ENCODE measurements around the gene ZC3H7B. TPM values are rescaled to one million over a fixed set of nuclear protein-coding genes. Genes with fewer than 3 reads are reported as not detected.

ZC3H7B gene
- total and polyA plus RNA-seq, 2 experiments from 2014 or later, result 5.4 to 54.9 TPM

DNA sequence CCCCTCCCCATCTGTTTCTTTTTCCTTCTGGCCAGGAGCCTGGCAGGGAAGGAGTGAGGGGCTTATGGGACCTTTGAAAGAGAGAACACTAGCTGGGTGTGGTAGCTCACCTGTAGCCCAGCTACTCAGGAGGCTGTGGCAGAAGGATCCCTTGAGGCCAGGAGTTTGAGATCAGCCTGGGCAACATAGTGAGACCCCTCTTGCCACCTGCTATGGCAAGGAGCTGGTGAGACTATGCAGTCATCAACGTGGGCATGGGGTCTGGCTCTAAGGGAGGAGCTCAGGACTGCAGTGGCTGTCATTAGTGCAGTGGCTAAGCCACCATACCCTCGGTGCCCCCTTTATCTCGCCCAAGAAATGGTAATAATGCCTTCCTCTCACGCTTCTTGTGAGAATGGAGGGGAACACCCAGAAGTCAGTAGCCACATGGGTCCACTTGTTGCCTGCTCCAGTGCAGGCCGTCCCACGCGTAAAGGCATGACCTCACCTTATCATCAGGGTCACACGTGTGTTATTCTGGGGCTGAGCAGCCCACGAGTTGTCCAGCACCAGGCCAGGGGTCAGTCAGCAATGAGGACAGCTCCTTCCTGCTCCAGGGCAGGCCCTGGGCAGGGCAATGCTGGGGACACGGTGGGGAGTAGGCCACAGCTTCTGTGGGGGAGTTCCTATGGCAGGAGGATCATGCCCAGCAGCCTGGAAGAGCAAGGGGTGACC, 52.7 kb downstream of the ZC3H7B start:
- Histone ChIP-seq H3K79me2 (ENCODE audit: insufficient read depth) (no peaks in the 10 kb centered on the region), H2AFZ (no peak overlapping the region), H3K4me3 (no peak overlapping the region), H3K36me3 (ENCODE audit: low read depth) (peaks cover 12% of the 10 kb centered on the region; the same call in 1 of the 2 replicates), H3K27ac (no peak overlapping the region), H3F3A (ENCODE audit: insufficient read depth) (no peaks in the 10 kb centered on the region), H3K9me2 (ENCODE audit: insufficient read depth) (no peaks in the 10 kb centered on the region), H3K9me3 (ENCODE audit: low read depth) (no peaks in the 10 kb centered on the region), H3K4me2 (ENCODE audit: unreplicated experiment) (no peak overlapping the region), H3K4me1 (ENCODE audit: insufficient read depth) (peaks cover 7% of the 10 kb centered on the region; the same call in 1 of the 2 replicates), H4K20me1 (ENCODE audit: insufficient read depth) (no peaks in the 10 kb centered on the region), H3K27me3 (replicated peaks; ENCODE audit: insufficient read depth) (no peaks in the 10 kb centered on the region), H3K9ac (no peak overlapping the region)
- WGBS, 2 experiments (ENCODE audit: low coverage in 1 of 2, low lambda C conversion rate in 2 of 2, missing lambda C conversion rate in 2 of 2), result 95 to 96% methylated on average over 10 of the region's 10 CpGs
- TF ChIP-seq EZH2phosphoT487 (IDR thresholded peaks at IDR 0.05; ENCODE audit: insufficient read depth, low read depth) (no peak), EZH2 (IDR thresholded peaks at IDR 0.05; ENCODE audit: insufficient read depth, poor library complexity, severe bottlenecking) (no peak)
- DNase-seq, result no peak
- in situ Hi-C loops (cut with MboI), result no loop called here

DNA sequence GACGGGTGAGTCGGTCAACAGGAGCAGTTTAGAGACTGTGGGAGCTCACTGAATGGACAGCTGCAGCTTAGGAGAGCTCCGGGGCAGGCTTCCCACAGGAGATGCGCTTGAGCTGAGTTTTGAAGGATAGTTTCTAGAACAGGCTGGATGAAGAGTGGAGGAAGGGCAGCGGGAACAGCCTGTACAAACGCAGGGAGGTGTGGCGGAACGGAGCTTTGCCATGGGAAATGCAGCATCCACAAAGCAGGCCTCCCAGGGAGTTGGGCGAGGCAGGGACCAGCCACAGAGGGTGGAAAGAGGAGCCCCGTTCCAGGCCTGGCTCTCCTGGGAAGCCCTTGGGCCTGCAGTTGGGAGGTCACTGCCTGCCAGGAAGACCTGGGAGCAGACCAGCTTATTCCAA, 53.7 kb downstream of the ZC3H7B start:
- Histone ChIP-seq H3K4me1 (ENCODE audit: insufficient read depth) (peaks cover 7% of the 10 kb centered on the region; the same call in 1 of the 2 replicates), H3K27me3 (replicated peaks; ENCODE audit: insufficient read depth) (no peaks in the 10 kb centered on the region), H3K9ac (no peak overlapping the region), H3K4me2 (ENCODE audit: unreplicated experiment) (no peak overlapping the region), H3K79me2 (ENCODE audit: insufficient read depth) (no peaks in the 10 kb centered on the region), H2AFZ (no peak overlapping the region), H3F3A (ENCODE audit: insufficient read depth) (no peaks in the 10 kb centered on the region), H4K20me1 (ENCODE audit: insufficient read depth) (no peaks in the 10 kb centered on the region), H3K9me2 (ENCODE audit: insufficient read depth) (no peaks in the 10 kb centered on the region), H3K9me3 (ENCODE audit: low read depth) (no peaks in the 10 kb centered on the region), H3K4me3 (no peak overlapping the region), H3K27ac (no peak overlapping the region), H3K36me3 (ENCODE audit: low read depth) (peaks cover 12% of the 10 kb centered on the region; the same call in 1 of the 2 replicates)
- WGBS, 2 experiments (ENCODE audit: low coverage in 1 of 2, low lambda C conversion rate in 2 of 2, missing lambda C conversion rate in 2 of 2), result 96 to 98% methylated on average over 10 of the region's 10 CpGs
- TF ChIP-seq EZH2 (IDR thresholded peaks at IDR 0.05; ENCODE audit: insufficient read depth, poor library complexity, severe bottlenecking) (no peak), EZH2phosphoT487 (IDR thresholded peaks at IDR 0.05; ENCODE audit: insufficient read depth, low read depth) (no peak)
- in situ Hi-C loops (cut with MboI), result no loop called here
- no peak for DNase-seq

DNA sequence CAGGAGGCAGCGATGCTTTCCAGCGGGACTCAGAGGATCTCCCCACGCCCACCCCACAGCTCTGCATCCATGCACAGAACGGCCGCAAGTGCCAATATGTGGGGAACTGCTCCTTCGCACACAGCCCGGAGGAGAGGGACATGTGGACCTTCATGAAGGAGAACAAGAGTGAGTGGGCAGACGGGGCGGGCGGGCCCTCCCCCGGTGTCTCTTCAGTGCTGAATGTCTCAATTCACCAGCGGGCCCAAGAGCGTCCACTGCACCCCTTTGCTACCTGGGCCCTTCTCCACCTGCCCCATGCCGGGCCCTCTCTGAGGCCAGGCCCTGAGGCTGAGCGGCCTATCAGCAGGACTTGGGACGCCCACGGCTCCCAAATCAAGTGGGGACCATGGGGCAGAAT, 54.6 kb downstream of the ZC3H7B start:
- H3K79me2 ChIP-seq (ENCODE audit: insufficient read depth), result no peaks in the 10 kb centered on the region
- peaks cover 12% of the 10 kb centered on the region; the same call in 1 of the 2 replicates for H3K36me3 ChIP-seq (ENCODE audit: low read depth)
- no peaks in the 10 kb centered on the region for H3K9me2 ChIP-seq (ENCODE audit: insufficient read depth)
- 95 to 97% methylated on average over 15 to 17 of the region's 17 CpGs for WGBS, 2 experiments (ENCODE audit: low coverage in 1 of 2, low lambda C conversion rate in 2 of 2, missing lambda C conversion rate in 2 of 2)
- peaks cover 7% of the 10 kb centered on the region; the same call in 1 of the 2 replicates for H3K4me1 ChIP-seq (ENCODE audit: insufficient read depth)
- in situ Hi-C loops (cut with MboI), result no loop called here
- no peaks in the 10 kb centered on the region for H3K9me3 ChIP-seq (ENCODE audit: low read depth)
- H2AFZ ChIP-seq, result no peak overlapping the region
- H3K27ac ChIP-seq, result no peak overlapping the region
- H3K4me3 ChIP-seq, result no peak overlapping the region
- H3K27me3 ChIP-seq (replicated peaks; ENCODE audit: insufficient read depth), result no peaks in the 10 kb centered on the region
- DNase-seq, result no peak
- no peaks in the 10 kb centered on the region for H4K20me1 ChIP-seq (ENCODE audit: insufficient read depth)
- no peaks in the 10 kb centered on the region for H3F3A ChIP-seq (ENCODE audit: insufficient read depth)
- TF ChIP-seq EZH2phosphoT487 (IDR thresholded peaks at IDR 0.05; ENCODE audit: insufficient read depth, low read depth), result no peak
- no peak for TF ChIP-seq EZH2 (IDR thresholded peaks at IDR 0.05; ENCODE audit: insufficient read depth, poor library complexity, severe bottlenecking)
- no peak overlapping the region for H3K4me2 ChIP-seq (ENCODE audit: unreplicated experiment)
- no peak overlapping the region for H3K9ac ChIP-seq

DNA sequence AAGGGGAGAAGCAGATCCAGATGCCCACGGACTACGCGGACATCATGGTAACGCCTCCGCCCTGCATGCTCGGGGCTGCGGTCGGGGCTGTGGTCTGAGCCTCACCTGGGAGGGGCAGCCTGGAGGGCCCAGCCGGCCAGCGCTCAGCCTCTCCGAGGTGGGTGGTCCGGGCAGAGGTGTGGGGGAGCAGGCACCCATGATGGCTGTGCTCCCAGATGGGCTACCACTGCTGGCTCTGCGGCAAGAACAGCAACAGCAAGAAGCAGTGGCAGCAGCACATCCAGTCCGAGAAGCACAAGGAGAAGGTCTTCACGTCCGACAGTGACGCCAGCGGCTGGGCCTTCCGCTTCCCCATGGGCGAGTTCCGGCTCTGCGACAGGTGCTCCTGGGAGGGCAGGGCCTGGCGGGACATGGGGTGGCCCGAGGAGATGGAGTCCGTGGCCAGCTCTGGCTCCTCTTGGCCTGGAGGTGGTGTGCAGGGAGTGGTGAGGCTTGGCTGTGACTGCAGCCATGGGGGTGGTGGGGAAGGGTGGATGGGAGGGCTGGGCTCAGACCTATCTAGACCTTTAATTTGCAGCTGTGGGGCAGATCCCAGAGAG, 55.2 kb downstream of the ZC3H7B start:
- Histone ChIP-seq H3K79me2 (ENCODE audit: insufficient read depth) (no peaks in the 10 kb centered on the region), H3K27me3 (replicated peaks; ENCODE audit: insufficient read depth) (no peaks in the 10 kb centered on the region), H3K9me3 (ENCODE audit: low read depth) (no peaks in the 10 kb centered on the region), H3K9ac (no peak overlapping the region), H4K20me1 (ENCODE audit: insufficient read depth) (no peaks in the 10 kb centered on the region), H3F3A (ENCODE audit: insufficient read depth) (no peaks in the 10 kb centered on the region), H3K4me2 (ENCODE audit: unreplicated experiment) (no peak overlapping the region), H3K27ac (no peak overlapping the region), H2AFZ (no peak overlapping the region), H3K9me2 (ENCODE audit: insufficient read depth) (no peaks in the 10 kb centered on the region), H3K36me3 (ENCODE audit: low read depth) (peaks cover 12% of the 10 kb centered on the region; the same call in 1 of the 2 replicates), H3K4me3 (no peak overlapping the region), H3K4me1 (ENCODE audit: insufficient read depth) (peaks cover 5% of the 10 kb centered on the region; the same call in 1 of the 2 replicates)
- 92 to 94% methylated on average over 24 to 25 of the region's 25 CpGs for WGBS, 2 experiments (ENCODE audit: low coverage in 1 of 2, low lambda C conversion rate in 2 of 2, missing lambda C conversion rate in 2 of 2)
- in situ Hi-C loops (cut with MboI), result no loop called here
- no peak for DNase-seq
- TF ChIP-seq EZH2 (IDR thresholded peaks at IDR 0.05; ENCODE audit: insufficient read depth, poor library complexity, severe bottlenecking), result no peak
- TF ChIP-seq EZH2phosphoT487 (IDR thresholded peaks at IDR 0.05; ENCODE audit: insufficient read depth, low read depth), result no peak
